MCF 10A (cell line): ENCODE results near the gene AAGAB. TPM values are rescaled to one million over a fixed set of nuclear protein-coding genes. Genes with fewer than 3 reads are reported as not detected.

Source experiments
- BruUV-seq: library from RNA; stranded (reverse); fragments of 400-500 nt; replicated peaks from 2 replicates; lab custom pipeline; 2021; lab: Mats Ljungman, UMichigan
- CTCF ChIA-PET: fragments of 300-600 bp; sonication (Branson Sonifier 250); formaldehyde crosslinking; extraction: SDS; loops from one replicate; lab custom pipeline; 2021; ENCODE audit warnings: antibody characterized with exemption, inconsistent platforms; lab: Yijun Ruan, JAX
- POLR2A ChIA-PET: fragments of 300-600, 350-650 bp; sonication (Branson Sonifier 250); formaldehyde crosslinking; extraction: SDS; loops from one replicate; lab custom pipeline; 2020; ENCODE audit warnings: antibody characterized with exemption, inconsistent platforms; lab: Yijun Ruan, JAX
- DNase-seq: peaks from one replicate; pipeline ENCODE4 v3.0.0-alpha.2; 2018; ENCODE audit not compliant: unreplicated experiment
- H3K27ac Mint-ChIP-seq: one replicate; pipeline ENCODE4 v1.8.0; 2022; ENCODE audit warnings: mild to moderate bottlenecking, low read depth, mixed read lengths; ENCODE audit not compliant: unreplicated experiment
- H3K27me3 Mint-ChIP-seq: one replicate; pipeline ENCODE4 v1.8.0; 2022; ENCODE audit warnings: mixed read lengths; ENCODE audit not compliant: insufficient read depth, unreplicated experiment
- H3K36me3 Mint-ChIP-seq: one replicate; pipeline ENCODE4 v1.8.0; 2022; ENCODE audit warnings: mild to moderate bottlenecking, moderate library complexity, mixed read lengths; ENCODE audit not compliant: insufficient read depth, unreplicated experiment
- H3K4me1 Mint-ChIP-seq: one replicate; pipeline ENCODE4 v1.8.0; 2022; ENCODE audit warnings: mixed read lengths; ENCODE audit not compliant: insufficient read depth, unreplicated experiment
- H3K4me3 Mint-ChIP-seq: one replicate; pipeline ENCODE4 v1.8.0; 2022; ENCODE audit warnings: mild to moderate bottlenecking, moderate library complexity, mixed read lengths; ENCODE audit not compliant: unreplicated experiment
- H3K9me3 Mint-ChIP-seq: one replicate; pipeline ENCODE4 v1.8.0; 2022; ENCODE audit warnings: mixed read lengths; ENCODE audit not compliant: unreplicated experiment
- CTCF ChIP-seq: fragments of 200-600 bp; IDR thresholded peaks from one replicate; pipeline ENCODE4 v1.8.0; 2022; ENCODE audit warnings: antibody characterized with exemption, mild to moderate bottlenecking; ENCODE audit not compliant: unreplicated experiment
- intact Hi-C: fragments of 100-400 bp; cut with micrococcal nuclease; formaldehyde crosslinking; loops from 2 replicates; pipeline ENCODE4 v1.14.1; 2022
- total RNA-seq: library from RNA; stranded (reverse); gene quantifications from 2 replicates; pipeline ENCODE4 v1.2.3, GENCODE V29; 2022

The AAGAB gene
- total RNA-seq, 1 experiment from 2014 or later = 52.7 TPM

GRCh38 chr15:67199391-67199790, 55.1 kb downstream of the AAGAB start:
- CTCF ChIA-PET = interaction anchor here (0.8 to 1.6 kb wide), 2 partner anchors 9 to 169 kb away, joined by 3 to 4 read pairs; no protein-coding TSS in a partner anchor
- H3K36me3 Mint-ChIP-seq = peaks cover 64% of the 10 kb centered on the region
- H3K9me3 Mint-ChIP-seq = no peaks in the 10 kb centered on the region
- no peaks in the 10 kb centered on the region for H3K4me1 Mint-ChIP-seq
- intact Hi-C loops = no loop called here
- no peak overlapping the region for H3K27ac Mint-ChIP-seq
- no peak overlapping the region for H3K4me3 Mint-ChIP-seq
- no peak for TF ChIP-seq CTCF
- BruUV-seq = no TSS peak
- POLR2A ChIA-PET = interaction anchor here (1.0 kb wide), 1 partner anchor 22 kb away, joined by 3 read pairs; no protein-coding TSS in a partner anchor
- no peak for DNase-seq
- no peaks in the 10 kb centered on the region for H3K27me3 Mint-ChIP-seq

GRCh38 chr15:67198157-67198754, 56.2 kb downstream of the AAGAB start:
- TF ChIP-seq CTCF = no peak
- no peak overlapping the region for H3K4me3 Mint-ChIP-seq
- H3K27me3 Mint-ChIP-seq = no peaks in the 10 kb centered on the region
- H3K9me3 Mint-ChIP-seq = no peaks in the 10 kb centered on the region
- DNase-seq = no peak
- POLR2A ChIA-PET = interaction anchor here (0.7 to 0.8 kb wide), 2 partner anchors 22 to 23 kb away, joined by 3 to 5 read pairs; no protein-coding TSS in a partner anchor
- intact Hi-C loops = no loop called here
- H3K27ac Mint-ChIP-seq = no peak overlapping the region
- no TSS peak for BruUV-seq
- CTCF ChIA-PET = interaction anchor here (0.6 kb wide), 2 partner anchors 20 to 252 kb away, joined by 3 read pairs; no protein-coding TSS in a partner anchor
- H3K36me3 Mint-ChIP-seq = peaks cover 58% of the 10 kb centered on the region
- no peaks in the 10 kb centered on the region for H3K4me1 Mint-ChIP-seq

- no peak for TF ChIP-seq CTCF
- no peak for DNase-seq
- Mint-ChIP-seq H3K36me3 (peaks cover 55% of the 10 kb centered on the region), H3K4me1 (no peaks in the 10 kb centered on the region), H3K27ac (peak overlapping the region; percentile 4), H3K4me3 (no peak overlapping the region), H3K9me3 (no peaks in the 10 kb centered on the region), H3K27me3 (no peaks in the 10 kb centered on the region)
- intact Hi-C loops = no loop called here
- ChIA-PET CTCF (interaction anchor here (0.5 kb wide), 1 partner anchor 33 kb away, joined by 3 read pairs; no protein-coding TSS in a partner anchor), POLR2A (no interaction called here)
- no TSS peak for BruUV-seq
These were observed 57.1 kb downstream of the AAGAB start for GRCh38 chr15:67197364-67197695.

- Mint-ChIP-seq H3K4me3 (no peak overlapping the region), H3K27me3 (no peaks in the 10 kb centered on the region), H3K36me3 (peaks cover 56% of the 10 kb centered on the region), H3K27ac (peak overlapping the region; percentile 4), H3K9me3 (no peaks in the 10 kb centered on the region), H3K4me1 (no peaks in the 10 kb centered on the region)
- intact Hi-C loops = no loop called here
- POLR2A ChIA-PET = interaction anchor here (0.6 kb wide), 1 partner anchor 118 kb away, joined by 3 read pairs; no protein-coding TSS in a partner anchor
- BruUV-seq = no TSS peak
- DNase-seq = no peak
- no peak for TF ChIP-seq CTCF
- CTCF ChIA-PET = interaction anchor here (0.6 kb wide), 1 partner anchor 29 kb away, joined by 3 read pairs; no protein-coding TSS in a partner anchor
These were observed 57.6 kb downstream of the AAGAB start for GRCh38 chr15:67196672-67197363.
